ENCODE data around the gene LY6G5B. TPM values are rescaled to one million over a fixed set of nuclear protein-coding genes. Genes with fewer than 3 reads are reported as not detected.
"Not testable (repeated sequence)": the region's sequence is repeated elsewhere in the genome, so short reads cannot be mapped to it uniquely, and the experiment has no call there.

Gene LY6G5B
- total RNA-seq, 1 donor from 2014 or later = 1.5 TPM

DNA sequence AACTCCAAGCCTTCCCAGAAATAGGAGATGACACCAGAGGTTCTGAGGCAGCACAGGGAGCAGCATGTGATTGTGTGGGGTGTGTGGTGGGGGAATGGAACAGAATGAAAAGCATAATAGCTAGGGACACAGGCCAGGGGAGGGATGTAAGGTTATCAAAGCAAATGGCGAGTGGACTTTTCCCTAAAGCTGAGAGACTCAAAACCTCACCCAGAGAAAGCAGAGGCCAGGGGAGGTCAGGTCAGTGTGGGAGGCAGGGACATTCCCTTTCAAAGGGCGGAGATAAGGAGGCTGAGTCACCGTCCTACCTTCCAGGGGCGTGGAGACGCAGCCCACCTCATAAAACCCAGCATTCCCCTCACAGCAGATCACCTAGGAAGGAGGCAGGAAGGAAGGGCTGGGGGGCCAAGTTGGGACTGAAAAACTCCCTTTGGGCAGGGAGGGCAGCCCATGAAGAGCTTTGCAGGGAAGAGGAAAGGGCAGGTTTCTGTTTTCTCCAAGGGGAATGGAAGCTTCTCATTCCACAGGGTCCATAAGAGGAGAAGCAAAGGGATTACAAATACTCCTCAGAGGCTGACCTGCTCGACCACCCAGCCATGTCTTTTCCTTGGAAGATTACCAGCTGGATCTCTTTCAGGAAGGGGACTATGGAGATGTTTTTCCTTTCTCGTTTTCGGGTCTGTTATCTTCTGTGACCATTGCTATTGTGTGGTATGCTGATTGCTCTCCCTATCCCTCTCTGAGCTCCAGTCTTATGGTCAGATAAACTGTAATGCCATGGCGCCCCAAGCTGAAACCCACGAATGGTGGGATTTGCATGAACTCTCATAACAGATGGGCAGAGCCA, 20.7 kb downstream of the LY6G5B start:
- DNase-seq (ENCODE audit: low read depth, low spot score) = no peak

DNA sequence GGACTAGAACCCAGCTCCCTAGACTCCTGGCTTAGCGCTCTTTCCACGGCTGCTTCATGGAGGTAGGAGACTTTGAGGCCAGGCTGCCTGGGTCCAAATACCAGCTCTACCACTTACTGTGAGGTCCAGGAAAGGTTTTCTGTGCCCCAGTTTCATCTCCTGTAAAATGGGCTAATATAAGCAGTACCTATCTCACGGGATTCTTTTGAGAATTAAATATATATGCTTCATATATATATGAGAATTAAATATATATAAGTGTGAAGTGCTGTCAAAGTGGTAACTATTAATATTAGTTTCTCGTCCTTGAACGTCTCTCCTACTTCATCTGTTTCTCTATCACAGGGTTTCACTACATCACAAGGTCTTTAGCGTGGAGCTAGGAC, 21.3 kb downstream of the LY6G5B start:
- no peak for DNase-seq (ENCODE audit: low read depth, low spot score)

DNA sequence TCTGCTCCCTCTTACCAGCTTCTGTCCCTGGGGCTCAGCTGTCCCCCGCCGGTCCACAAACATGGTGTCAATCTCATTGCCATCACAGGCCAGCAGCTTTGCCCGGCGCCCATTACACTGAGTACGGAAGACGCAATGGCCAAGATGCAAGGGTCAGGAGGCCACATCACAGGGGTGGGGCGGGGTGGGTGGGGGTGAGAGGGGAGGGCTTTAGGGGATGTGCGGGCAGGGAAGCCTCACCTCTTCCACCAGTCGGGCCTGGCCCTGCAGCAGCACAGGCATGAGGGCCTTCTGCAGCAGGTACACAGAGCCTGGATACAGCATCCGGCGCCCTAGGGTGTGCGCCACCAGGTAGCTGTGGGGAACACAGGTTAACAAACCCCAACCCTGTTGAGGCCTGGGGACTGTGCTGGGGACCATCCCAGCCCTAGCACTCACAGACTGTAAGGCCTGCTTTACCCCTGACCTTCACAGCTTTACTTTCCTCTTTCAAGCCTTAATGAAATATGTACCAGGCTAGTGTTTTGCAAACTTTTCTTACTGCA, 21.9 kb downstream of the LY6G5B start:
- DNase-seq (ENCODE audit: low read depth, low spot score) = no peak

DNA sequence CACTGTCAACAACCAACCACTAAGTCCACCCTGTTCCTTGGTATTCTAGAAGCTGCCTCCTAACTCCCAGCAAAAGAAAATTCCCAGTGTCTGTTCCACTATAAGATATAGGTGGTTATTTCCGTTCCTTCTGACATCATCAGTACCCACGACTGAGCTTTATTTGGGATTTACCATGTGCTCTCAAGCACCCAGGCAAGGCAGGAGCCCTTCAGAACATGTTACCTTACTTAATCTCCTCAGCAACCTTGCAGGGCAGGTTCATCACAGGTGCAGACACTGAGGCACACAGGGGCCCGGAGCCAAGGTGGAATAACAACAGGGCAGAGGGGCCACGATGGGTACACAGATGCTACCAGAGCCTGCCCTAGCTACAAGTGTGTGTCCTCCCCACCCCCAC, 22.6 kb downstream of the LY6G5B start:
- DNase-seq (ENCODE audit: low read depth, low spot score) = no peak

DNA sequence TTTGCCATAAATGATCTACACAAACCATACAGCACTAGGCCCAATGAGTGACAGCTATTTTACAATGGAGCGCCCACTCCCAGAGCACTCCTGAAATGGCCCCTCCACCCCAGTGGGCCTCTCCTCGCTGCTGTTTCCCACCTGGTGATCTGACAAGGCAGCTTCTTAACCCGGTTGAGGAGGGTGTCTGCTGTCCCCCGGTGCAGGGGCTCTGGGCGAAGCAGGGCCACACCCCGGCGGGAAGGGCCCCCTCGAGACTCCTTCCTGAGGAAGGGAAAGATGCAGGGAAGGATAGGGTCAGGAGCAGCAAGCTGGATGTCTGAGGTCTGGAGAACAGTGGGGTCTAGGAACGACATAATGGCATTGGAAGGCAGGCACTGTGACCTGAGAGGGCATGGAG, 23.1 kb downstream of the LY6G5B start:
- DNase-seq (ENCODE audit: low read depth, low spot score) = no peak

- no peak for DNase-seq (ENCODE audit: low read depth, low spot score)
Measured at GRCh38 chr6:31693535-31693934, 23.8 kb downstream of the LY6G5B start.

GRCh38 chr6:31697555-31697954, 27.8 kb downstream of the LY6G5B start:
- DNase-seq (ENCODE audit: low read depth, low spot score) = no peak

DNA sequence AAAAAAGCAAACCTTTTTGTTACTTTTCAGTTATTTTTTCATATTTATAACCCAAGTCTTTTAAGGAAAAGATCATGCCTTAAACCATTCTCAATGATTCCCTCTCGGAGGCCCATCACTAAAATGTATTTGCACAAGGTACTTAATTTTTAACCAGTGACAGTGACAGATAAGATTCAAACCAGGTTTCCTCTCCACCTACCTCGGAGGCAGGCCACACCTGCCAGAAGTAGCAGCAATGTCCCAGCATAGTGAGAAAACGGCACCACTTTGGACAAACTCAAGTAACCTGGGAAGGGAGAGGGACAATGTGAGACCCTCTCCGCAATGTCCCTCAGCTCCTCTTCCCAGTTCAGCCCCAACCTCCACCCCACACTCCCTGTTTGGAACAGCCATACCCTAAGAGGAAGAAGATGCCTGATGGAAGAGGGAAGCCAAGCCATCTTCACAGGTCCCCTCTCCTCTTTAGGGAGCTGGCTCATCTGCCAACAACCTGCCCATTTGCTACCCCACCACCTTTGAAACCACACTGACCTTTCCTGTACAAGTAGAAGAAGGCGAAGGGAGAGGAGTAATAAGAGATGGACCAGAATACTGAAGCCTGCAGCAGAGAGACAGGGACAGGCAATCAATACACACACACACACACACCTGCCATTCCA, 31.1 kb downstream of the LY6G5B start:
- DNase-seq (ENCODE audit: low read depth, low spot score) = no peak

DNA sequence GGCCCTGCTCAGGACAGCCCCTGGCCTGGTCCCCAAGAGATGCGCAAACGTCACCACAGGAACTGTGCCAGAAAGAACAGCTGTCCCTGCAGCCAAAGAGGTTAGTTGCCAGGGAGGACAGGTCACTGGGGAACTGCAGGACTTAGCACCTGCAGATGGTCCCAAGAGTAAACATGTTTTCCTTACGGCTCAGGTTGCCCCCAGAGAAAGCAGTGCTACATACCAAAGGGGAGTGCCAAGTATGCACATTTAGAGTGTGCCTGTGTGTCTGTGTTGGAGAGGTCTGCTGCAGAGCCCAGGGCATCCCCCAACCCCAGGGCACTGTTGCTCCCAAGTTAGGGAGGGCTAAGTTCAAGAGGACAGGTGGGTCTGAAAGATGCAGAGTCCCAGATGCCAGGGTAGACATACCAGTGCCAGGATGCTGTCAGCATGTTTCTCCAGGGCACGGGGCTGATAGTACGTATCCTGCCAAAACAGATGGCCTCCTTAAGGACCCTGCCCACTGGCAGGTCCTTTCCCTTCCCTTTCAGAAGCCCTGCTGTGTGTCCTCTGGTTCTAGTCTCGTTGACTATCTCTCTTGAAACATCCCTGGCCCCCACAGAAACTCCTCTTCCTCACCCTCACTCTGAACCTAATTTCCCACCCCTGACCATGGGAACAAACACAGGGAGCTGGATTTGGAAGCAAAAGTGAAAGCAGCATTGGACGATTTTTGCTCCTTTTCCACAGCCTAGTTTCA, 32.1 kb downstream of the LY6G5B start:
- DNase-seq (ENCODE audit: low read depth, low spot score) = no peak

- DNase-seq (ENCODE audit: low read depth, low spot score) = no peak
Measured at GRCh38 chr6:31702405-31702818, 32.6 kb downstream of the LY6G5B start.

DNA sequence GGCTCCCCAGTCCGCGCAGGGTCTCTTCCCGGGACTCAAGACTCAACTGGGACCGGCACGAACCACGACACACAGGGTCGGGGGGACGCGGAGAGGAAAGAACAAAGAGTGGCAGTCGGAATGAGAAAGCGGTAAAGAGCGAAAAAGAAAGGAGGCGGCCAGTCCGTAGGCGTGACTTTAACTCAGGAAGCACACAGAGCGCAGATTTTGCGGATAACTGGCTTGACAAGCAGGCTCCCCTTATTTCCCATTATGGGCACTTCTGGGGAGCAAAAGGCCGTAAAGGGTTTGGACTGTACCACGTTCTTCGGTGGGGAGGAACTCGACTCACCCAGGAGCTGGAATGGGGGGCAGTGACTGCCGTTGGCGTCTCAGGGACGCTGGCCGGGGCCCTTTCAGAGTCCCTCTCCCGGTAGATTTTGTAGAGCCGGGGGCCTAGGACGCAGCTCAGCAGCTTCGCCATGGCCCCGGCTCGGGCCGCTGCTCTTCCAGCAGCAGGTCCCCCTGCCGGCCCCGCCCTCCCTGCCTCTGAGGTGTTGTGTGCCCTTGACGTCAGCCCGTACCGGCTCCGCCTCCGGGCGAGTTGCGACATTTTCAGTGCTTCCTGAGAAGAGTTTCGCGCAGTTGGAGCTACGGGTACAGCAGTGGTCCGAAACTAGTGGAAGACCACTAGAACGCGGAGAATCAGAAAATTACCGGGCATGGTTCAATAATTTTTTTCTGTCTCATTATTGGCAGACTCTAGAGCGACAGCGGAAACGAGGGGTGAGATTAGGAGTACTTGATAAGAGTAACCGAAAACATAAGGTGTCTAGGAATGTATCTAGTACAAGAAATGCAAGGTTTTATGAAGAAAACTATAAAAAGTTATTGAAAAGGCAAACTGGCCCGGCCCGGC, 33.3 kb downstream of the LY6G5B start, which contains the start of gene ABHD16A:
ABHD16A (minus strand) TSS at position 506 of the 898 bp plus-strand sequence; CDS start at position 463, 43 bp downstream.
- peak; percentile 96 for DNase-seq (ENCODE audit: low read depth, low spot score)

- DNase-seq (ENCODE audit: low read depth, low spot score) = no peak
Measured at GRCh38 chr6:31705931-31706330, 36.2 kb downstream of the LY6G5B start.

- no peak for DNase-seq (ENCODE audit: low read depth, low spot score)
Measured at GRCh38 chr6:31706599-31706998, 36.8 kb downstream of the LY6G5B start, which contains the start of gene LY6G6F. LY6G6F (plus strand) TSS chr6:31706866; CDS start chr6:31706907, 41 bp downstream.

DNA sequence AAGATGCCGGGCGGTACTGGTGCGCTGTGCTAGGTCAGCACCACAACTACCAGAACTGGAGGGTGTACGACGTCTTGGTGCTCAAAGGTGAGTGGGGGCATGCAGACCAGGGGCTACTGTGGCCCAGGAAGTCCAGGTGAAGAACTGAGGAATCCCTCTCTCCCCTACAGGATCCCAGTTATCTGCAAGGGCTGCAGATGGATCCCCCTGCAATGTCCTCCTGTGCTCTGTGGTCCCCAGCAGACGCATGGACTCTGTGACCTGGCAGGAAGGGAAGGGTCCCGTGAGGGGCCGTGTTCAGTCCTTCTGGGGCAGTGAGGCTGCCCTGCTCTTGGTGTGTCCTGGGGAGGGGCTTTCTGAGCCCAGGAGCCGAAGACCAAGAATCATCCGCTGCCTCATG, 37.9 kb downstream of the LY6G5B start:
- no peak for DNase-seq (ENCODE audit: low read depth, low spot score)

DNA sequence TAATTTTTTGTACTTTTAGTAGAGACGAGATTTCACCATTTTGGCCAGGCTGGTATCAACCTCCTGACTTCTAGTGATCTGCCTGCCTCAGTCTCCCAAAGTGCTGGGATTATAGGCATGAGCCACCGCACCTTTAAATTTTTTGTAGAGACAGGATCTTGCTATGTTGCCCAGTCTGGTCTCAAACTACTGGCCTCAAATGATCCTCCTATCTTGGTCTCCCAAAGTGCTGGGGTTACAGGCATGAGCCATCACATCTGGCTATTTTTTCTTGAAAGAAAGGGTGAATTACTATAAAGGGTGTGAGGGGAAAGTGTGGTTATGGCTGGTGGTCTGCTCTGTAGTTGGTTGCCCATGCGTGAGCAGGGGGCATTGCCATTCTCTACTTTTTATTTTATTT, 38.4 kb downstream of the LY6G5B start:
- no peak for DNase-seq (ENCODE audit: low read depth, low spot score)

- DNase-seq (ENCODE audit: low read depth, low spot score) = not testable (repeated sequence)
Measured at GRCh38 chr6:31709157-31709556, 39.4 kb downstream of the LY6G5B start.

GRCh38 chr6:31710523-31711219, 40.9 kb downstream of the LY6G5B start:
- DNase-seq (ENCODE audit: low read depth, low spot score) = no peak

GRCh38 chr6:31711233-31711632, 41.5 kb downstream of the LY6G5B start:
- no peak for DNase-seq (ENCODE audit: low read depth, low spot score)

DNA sequence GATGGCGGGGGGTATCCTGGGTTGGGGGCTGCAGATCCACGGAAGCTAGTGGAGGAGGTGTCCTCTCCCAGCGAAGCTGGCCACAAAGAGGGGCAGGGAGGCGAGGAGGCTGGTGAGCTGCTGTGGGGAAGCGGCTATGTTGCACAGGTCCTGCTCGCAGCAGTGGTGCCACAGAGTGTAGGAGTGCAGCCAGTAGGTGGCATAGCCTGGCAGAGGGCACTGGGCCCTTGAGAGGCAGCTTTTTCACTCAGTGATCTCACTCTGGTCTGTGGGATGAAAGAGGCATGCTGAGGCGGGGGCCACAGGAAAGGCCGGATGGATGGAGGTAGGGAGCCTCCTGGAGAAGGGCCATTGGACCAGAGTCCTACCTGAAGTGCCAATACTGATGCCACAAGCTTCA, 42.5 kb downstream of the LY6G5B start:
- DNase-seq (ENCODE audit: low read depth, low spot score) = no peak

- DNase-seq (ENCODE audit: low read depth, low spot score) = no peak
Measured at GRCh38 chr6:31713465-31713864, 43.7 kb downstream of the LY6G5B start.
